Renal cortex interstitium (tissue), 11 donors: Measurements from ENCODE around the gene CFAP97D2. TPM values are rescaled to one million over a fixed set of nuclear protein-coding genes. Genes with fewer than 3 reads are reported as not detected.
"Not testable (repeated sequence)": the region's sequence is repeated elsewhere in the genome, so short reads cannot be mapped to it uniquely, and the experiment has no call there.

ENCODE experiments used
- DNase-seq, 11 donors: peaks; one replicate each; pipeline ENCODE4 v3.0.0-alpha.2; 2013; ENCODE audit warnings: low read depth in 9 of 11, low spot score in 4 of 11; ENCODE audit errors: extremely low read depth in 1 of 11
- polyA plus RNA-seq, 3 donors: library from polyadenylated mRNA; unstranded; fragments of 120-200 nt; gene quantifications; one replicate each; pipeline ENCODE4 v1.2.1, GENCODE V29; 2013; ENCODE audit not compliant: insufficient read length in 3 of 3

Gene CFAP97D2
- polyA plus RNA-seq, 3 donors: not detected

GRCh38 chr13:114257014-114257413 lies 78.0 kb downstream of the CFAP97D2 start:
- DNase-seq: no peak

- no peak for DNase-seq
These were observed 79.5 kb downstream of the CFAP97D2 start for GRCh38 chr13:114258589-114258988.

GRCh38 chr13:114259374-114259773 lies 80.3 kb downstream of the CFAP97D2 start:
- DNase-seq: no peak

- DNase-seq: no peak
These were observed 80.9 kb downstream of the CFAP97D2 start for GRCh38 chr13:114259974-114260373.

GRCh38 chr13:114260814-114261213 lies 81.8 kb downstream of the CFAP97D2 start:
- DNase-seq: no peak

- no peak for DNase-seq
These were observed 82.4 kb downstream of the CFAP97D2 start for GRCh38 chr13:114261328-114261965.

GRCh38 chr13:114263578-114263977 lies 84.5 kb downstream of the CFAP97D2 start:
- no peak for DNase-seq

- DNase-seq: not testable (repeated sequence)
These were observed 85.3 kb downstream of the CFAP97D2 start for GRCh38 chr13:114264313-114264712.

- no peak for DNase-seq
These were observed 86.0 kb downstream of the CFAP97D2 start for GRCh38 chr13:114264886-114265611.

GRCh38 chr13:114266241-114266640 lies 87.2 kb downstream of the CFAP97D2 start:
- no peak for DNase-seq

GRCh38 chr13:114268344-114269280 lies 89.6 kb downstream of the CFAP97D2 start:
- DNase-seq: no peak

- DNase-seq: no peak
These were observed 90.3 kb downstream of the CFAP97D2 start for GRCh38 chr13:114269281-114269770.

Other genes with a start within 250 kb of the CFAP97D2 start
- gene C13orf46, start 205.2 kb upstream of the CFAP97D2 start, polyA plus RNA-seq: under 1 TPM; 0.09 to 0.20 (median 0.14) TPM
- gene RASA3, start 46.6 kb upstream of the CFAP97D2 start, polyA plus RNA-seq: 10 to 100 TPM; 11.0 to 14.2 (median 12.5) TPM
- gene CDC16, start 55.6 kb downstream of the CFAP97D2 start, polyA plus RNA-seq: 100 to 1,000 TPM; 105 to 131 (median 130) TPM
- 100 to 1,000 TPM; 110 to 178 (median 122) TPM for gene UPF3A, start 102.3 kb downstream of the CFAP97D2 start, polyA plus RNA-seq
- 10 to 100 TPM; 27.7 to 39.5 (median 34.1) TPM for gene CHAMP1, start 135.2 kb downstream of the CFAP97D2 start, polyA plus RNA-seq